ELR (cell line): ENCODE data around the gene ARHGAP4.

Experiments
- DNase-seq: peaks from one replicate; pipeline ENCODE4 v3.0.0-alpha.2; 2015; ENCODE audit warnings: low read depth

ARHGAP4 gene

GRCh38 chrX:153927672-153927921, 1.5 kb upstream of the ARHGAP4 start:
- DNase-seq = no peak

- peak; percentile 35 for DNase-seq
Observed at GRCh38 chrX:153926858-153927671, 1.0 kb upstream of the ARHGAP4 start.

- DNase-seq = no peak
Observed at GRCh38 chrX:153926552-153926857, 441 bp upstream of the ARHGAP4 start.

GRCh38 chrX:153925387-153925738, 701 bp downstream of the ARHGAP4 start:
- no peak for DNase-seq

GRCh38 chrX:153924149-153924861, 1.8 kb downstream of the ARHGAP4 start:
- peak; percentile 61 for DNase-seq

GRCh38 chrX:153922932-153923857, 2.9 kb downstream of the ARHGAP4 start:
- DNase-seq = peak; percentile 63

GRCh38 chrX:153921511-153922446, 4.3 kb downstream of the ARHGAP4 start:
- DNase-seq = no peak

GRCh38 chrX:153921070-153921469, 5.0 kb downstream of the ARHGAP4 start:
- DNase-seq = no peak

- DNase-seq = no peak
Observed at GRCh38 chrX:153920546-153920945, 5.5 kb downstream of the ARHGAP4 start.

- DNase-seq = no peak
Observed at GRCh38 chrX:153919281-153919680, 6.8 kb downstream of the ARHGAP4 start.

- no peak for DNase-seq
Observed at GRCh38 chrX:153917869-153918268, 8.2 kb downstream of the ARHGAP4 start.

GRCh38 chrX:153913701-153914100, 12.4 kb downstream of the ARHGAP4 start:
- no peak for DNase-seq

- no peak for DNase-seq
Observed at GRCh38 chrX:153913211-153913610, 12.9 kb downstream of the ARHGAP4 start.

- DNase-seq = no peak
Observed at GRCh38 chrX:153911798-153912197, 14.3 kb downstream of the ARHGAP4 start.

GRCh38 chrX:153910446-153910845, 15.6 kb downstream of the ARHGAP4 start:
- DNase-seq = no peak

- DNase-seq = no peak
Observed at GRCh38 chrX:153909980-153910360, 16.1 kb downstream of the ARHGAP4 start.

- DNase-seq = no peak
Observed at GRCh38 chrX:153909024-153909979, 16.8 kb downstream of the ARHGAP4 start.

GRCh38 chrX:153908219-153908860, 17.7 kb downstream of the ARHGAP4 start:
- DNase-seq = no peak

GRCh38 chrX:153907456-153907855, 18.6 kb downstream of the ARHGAP4 start:
- no peak for DNase-seq
